Osteocyte (in vitro differentiated cells): ENCODE data around the gene FIBCD1. TPM values are rescaled to one million over a fixed set of nuclear protein-coding genes. Genes with fewer than 3 reads are reported as not detected.

Experiments
- DNase-seq: peaks from one replicate; pipeline ENCODE4 v3.0.0; 2021; ENCODE audit warnings: mixed read lengths; ENCODE audit not compliant: unreplicated experiment; ENCODE audit errors: extremely low spot score
- H3K27ac Mint-ChIP-seq: one replicate; pipeline ENCODE4 v1.8.0; 2021; ENCODE audit warnings: mild to moderate bottlenecking, mixed read lengths; ENCODE audit not compliant: unreplicated experiment
- H3K27me3 Mint-ChIP-seq: one replicate; pipeline ENCODE4 v1.8.0; 2021; ENCODE audit warnings: mixed read lengths; ENCODE audit not compliant: unreplicated experiment
- H3K36me3 Mint-ChIP-seq: one replicate; pipeline ENCODE4 v1.8.0; 2021; ENCODE audit warnings: mixed read lengths; ENCODE audit not compliant: unreplicated experiment
- H3K4me1 Mint-ChIP-seq: one replicate; pipeline ENCODE4 v1.8.0; 2021; ENCODE audit warnings: mixed read lengths; ENCODE audit not compliant: unreplicated experiment
- H3K4me3 Mint-ChIP-seq: one replicate; pipeline ENCODE4 v1.8.0; 2021; ENCODE audit warnings: mild to moderate bottlenecking, moderate library complexity, mixed read lengths; ENCODE audit not compliant: unreplicated experiment
- H3K9me3 Mint-ChIP-seq: one replicate; pipeline ENCODE4 v1.8.0; 2021; ENCODE audit warnings: mixed read lengths; ENCODE audit not compliant: unreplicated experiment
- CTCF ChIP-seq: fragments of 200-600 bp; sonication (generic); IDR thresholded peaks from 2 replicates; pipeline ENCODE4 v1.5.0; 2021; ENCODE audit warnings: antibody characterized with exemption, mild to moderate bottlenecking, moderate library complexity
- total RNA-seq: library from RNA; stranded (reverse); gene quantifications from 2 replicates; pipeline ENCODE4 v1.2.1, GENCODE V29; 2021

Gene FIBCD1
- total RNA-seq, 1 donor from 2014 or later, result 18.2 TPM

DNA sequence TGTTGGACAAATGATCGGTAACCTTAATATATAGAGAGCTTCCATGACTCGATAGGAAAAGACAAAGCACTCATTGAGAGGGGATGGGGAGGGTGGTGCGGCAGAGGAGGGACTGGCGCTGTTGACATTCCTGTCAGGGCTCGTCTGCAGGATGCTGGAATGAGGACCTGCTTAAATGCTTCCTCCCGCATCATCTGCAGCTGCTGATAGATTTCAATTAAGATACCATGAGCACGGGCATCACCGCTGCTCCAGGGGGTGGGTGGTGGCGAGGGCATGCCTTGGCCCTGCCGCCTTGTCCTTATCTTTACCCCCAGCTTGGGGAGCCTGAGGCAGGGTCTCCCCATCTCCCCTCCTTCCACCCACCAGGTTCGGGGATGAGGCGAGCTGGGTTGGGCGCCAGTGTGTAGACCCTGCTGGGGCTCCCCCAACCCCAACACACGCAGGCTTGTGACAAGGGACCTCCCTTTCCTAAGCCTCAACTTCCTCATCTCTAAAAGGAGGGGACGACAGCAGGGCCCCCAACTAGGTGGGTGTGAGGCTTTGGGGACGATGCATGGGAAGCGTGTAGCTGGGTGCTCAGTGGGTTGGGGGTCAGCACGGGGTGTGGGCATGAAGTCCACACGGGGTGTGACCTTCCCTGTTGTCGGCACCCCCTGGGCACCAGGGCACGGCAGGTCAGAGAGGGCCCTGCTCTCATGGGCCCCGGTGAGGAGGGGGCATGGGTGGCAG is 30.7 kb downstream of the FIBCD1 start:
- H3K27ac Mint-ChIP-seq, result no peak overlapping the region
- DNase-seq, result no peak
- no peaks in the 10 kb centered on the region for H3K9me3 Mint-ChIP-seq
- no peak for TF ChIP-seq CTCF
- H3K27me3 Mint-ChIP-seq, result peaks cover 2% of the 10 kb centered on the region
- H3K4me1 Mint-ChIP-seq, result no peaks in the 10 kb centered on the region
- H3K36me3 Mint-ChIP-seq, result no peaks in the 10 kb centered on the region
- H3K4me3 Mint-ChIP-seq, result no peak overlapping the region

DNA sequence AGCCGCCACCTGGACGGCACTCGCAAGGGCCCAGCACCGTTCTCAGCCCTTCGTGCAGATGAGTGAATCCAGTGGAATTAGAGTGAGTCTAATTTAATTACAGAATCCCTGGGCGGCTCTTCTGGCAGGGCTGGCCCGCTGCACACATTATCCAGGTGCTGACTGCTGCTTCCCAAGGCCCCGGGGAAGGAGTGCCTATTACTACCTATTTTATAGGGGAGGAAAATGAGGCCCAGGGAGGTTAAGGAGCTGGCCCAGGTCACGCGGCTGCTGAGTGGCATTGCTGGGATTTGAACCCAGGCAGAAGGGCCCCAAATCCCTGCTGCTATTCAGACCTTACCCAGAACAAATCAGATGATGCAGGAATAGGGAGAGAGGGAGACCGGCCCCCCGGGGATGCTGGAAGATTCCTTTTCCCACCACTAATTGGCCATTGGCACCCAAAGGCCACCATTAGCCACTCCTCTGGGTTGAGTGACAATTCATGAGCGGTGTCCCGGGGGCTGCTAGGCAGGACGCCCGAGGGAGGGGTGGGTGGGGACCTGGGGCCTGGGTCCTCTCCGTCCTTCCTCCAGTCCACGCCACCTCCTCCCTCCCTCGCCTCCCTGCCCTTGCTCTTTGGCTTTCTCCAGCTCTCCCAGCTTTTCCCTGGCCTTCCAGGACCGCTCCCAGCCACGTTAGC is 32.2 kb downstream of the FIBCD1 start:
- no peaks in the 10 kb centered on the region for H3K36me3 Mint-ChIP-seq
- H3K27ac Mint-ChIP-seq, result no peak overlapping the region
- peaks cover 2% of the 10 kb centered on the region for H3K27me3 Mint-ChIP-seq

GRCh38 chr9:130905902-130906734 is 32.9 kb downstream of the FIBCD1 start:
- no peaks in the 10 kb centered on the region for H3K36me3 Mint-ChIP-seq
- no peaks in the 10 kb centered on the region for H3K4me1 Mint-ChIP-seq
- peaks cover 2% of the 10 kb centered on the region for H3K27me3 Mint-ChIP-seq
- no peak overlapping the region for H3K4me3 Mint-ChIP-seq
- no peak for TF ChIP-seq CTCF
- no peaks in the 10 kb centered on the region for H3K9me3 Mint-ChIP-seq
- no peak for DNase-seq
- no peak overlapping the region for H3K27ac Mint-ChIP-seq

More for the DNA sequence above, 32.2 kb downstream of the FIBCD1 start:
- no peak overlapping the region for H3K4me3 Mint-ChIP-seq
- DNase-seq, result no peak
- no peaks in the 10 kb centered on the region for H3K9me3 Mint-ChIP-seq
- H3K4me1 Mint-ChIP-seq, result no peaks in the 10 kb centered on the region
- no peak for TF ChIP-seq CTCF

- TF ChIP-seq CTCF, result no peak
- H3K27me3 Mint-ChIP-seq, result peaks cover 2% of the 10 kb centered on the region
- no peak overlapping the region for H3K4me3 Mint-ChIP-seq
- no peaks in the 10 kb centered on the region for H3K36me3 Mint-ChIP-seq
- no peaks in the 10 kb centered on the region for H3K9me3 Mint-ChIP-seq
- no peak for DNase-seq
- no peaks in the 10 kb centered on the region for H3K4me1 Mint-ChIP-seq
- no peak overlapping the region for H3K27ac Mint-ChIP-seq
Measured at GRCh38 chr9:130905125-130905901, 33.7 kb downstream of the FIBCD1 start.
